Astrocyte (in vitro differentiated cells and primary cell): Measurements from ENCODE around the gene PDE11A.

Source experiments
- EZH2 ChIP-seq: IDR thresholded peaks from 2 replicates; pipeline ENCODE4 v1.6.1; 2012; ENCODE audit warnings: mild to moderate bottlenecking, low read length, inconsistent platforms; ENCODE audit not compliant: insufficient read depth
- TF ChIP-seq, protein P1 (sequence below): IDR thresholded peaks from 2 replicates; pipeline ENCODE4 v1.5.1; 2011; ENCODE audit warnings: low read depth, mild to moderate bottlenecking, inconsistent platforms, low read length, moderate library complexity; ENCODE audit not compliant: insufficient read depth

- TF ChIP-seq, protein P1, sequence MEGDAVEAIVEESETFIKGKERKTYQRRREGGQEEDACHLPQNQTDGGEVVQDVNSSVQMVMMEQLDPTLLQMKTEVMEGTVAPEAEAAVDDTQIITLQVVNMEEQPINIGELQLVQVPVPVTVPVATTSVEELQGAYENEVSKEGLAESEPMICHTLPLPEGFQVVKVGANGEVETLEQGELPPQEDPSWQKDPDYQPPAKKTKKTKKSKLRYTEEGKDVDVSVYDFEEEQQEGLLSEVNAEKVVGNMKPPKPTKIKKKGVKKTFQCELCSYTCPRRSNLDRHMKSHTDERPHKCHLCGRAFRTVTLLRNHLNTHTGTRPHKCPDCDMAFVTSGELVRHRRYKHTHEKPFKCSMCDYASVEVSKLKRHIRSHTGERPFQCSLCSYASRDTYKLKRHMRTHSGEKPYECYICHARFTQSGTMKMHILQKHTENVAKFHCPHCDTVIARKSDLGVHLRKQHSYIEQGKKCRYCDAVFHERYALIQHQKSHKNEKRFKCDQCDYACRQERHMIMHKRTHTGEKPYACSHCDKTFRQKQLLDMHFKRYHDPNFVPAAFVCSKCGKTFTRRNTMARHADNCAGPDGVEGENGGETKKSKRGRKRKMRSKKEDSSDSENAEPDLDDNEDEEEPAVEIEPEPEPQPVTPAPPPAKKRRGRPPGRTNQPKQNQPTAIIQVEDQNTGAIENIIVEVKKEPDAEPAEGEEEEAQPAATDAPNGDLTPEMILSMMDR: no peak
- no peak for TF ChIP-seq EZH2
Measured at GRCh38 chr2:177596866-177597265, 475.7 kb downstream of the PDE11A start.
